ENCODE results near the gene WDFY2.

WDFY2 gene, protein sequence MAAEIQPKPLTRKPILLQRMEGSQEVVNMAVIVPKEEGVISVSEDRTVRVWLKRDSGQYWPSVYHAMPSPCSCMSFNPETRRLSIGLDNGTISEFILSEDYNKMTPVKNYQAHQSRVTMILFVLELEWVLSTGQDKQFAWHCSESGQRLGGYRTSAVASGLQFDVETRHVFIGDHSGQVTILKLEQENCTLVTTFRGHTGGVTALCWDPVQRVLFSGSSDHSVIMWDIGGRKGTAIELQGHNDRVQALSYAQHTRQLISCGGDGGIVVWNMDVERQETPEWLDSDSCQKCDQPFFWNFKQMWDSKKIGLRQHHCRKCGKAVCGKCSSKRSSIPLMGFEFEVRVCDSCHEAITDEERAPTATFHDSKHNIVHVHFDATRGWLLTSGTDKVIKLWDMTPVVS

DNA sequence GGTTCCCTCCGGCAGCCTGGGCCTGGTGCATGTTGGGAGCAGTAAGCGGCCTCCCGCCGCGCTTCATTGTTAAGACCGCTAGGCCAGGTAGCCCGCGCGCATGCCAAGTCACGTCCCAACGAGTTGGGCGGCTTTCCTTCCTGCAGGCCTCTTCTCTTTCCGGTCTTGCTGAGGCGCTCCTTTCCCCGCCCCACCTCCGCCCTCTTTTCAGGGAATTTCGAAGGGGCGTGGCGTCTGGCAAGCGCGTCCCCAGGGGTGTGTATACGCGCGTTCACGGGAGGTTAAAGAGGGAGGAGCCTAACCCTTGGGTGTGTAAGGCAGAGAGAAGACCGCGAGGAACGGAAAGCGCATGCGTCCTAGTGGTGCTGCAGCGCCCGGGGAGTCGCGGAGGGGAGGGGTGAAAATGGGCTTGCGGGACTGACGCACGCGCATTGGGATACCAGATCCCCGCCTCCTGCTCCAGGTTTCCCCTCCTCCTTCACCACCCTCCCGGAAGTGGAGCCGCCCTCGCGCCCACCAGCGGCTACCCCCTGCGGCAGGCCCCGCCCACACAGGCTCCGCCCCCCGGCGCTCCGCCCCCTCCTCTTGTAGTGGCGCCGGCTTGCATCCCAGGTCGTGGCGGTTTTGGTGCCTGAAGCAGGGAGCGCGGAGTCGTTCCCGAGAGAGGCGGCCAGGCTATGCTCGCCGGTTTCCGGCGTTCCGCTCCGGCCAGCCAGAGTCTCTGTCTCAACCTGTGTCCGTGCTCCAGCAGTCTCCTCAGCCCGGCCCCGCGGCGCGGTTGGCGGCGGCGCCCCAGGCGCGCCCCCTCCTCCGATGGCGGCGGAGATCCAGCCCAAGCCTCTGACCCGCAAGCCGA is at the start of gene WDFY2:
TSS of gene WDFY2 (plus strand) at position 588 of the 856 bp plus-strand sequence. CDS start at position 814, 226 bp downstream.
- Histone ChIP-seq H3K36me3 (ENCODE audit: low read length) (0 out of 2 replicates have a peak, but pooled peaks cover 3% of the 10 kb centered on the region), H3F3A (ENCODE audit: insufficient read depth) (0 out of 2 replicates have a peak, but pooled peaks cover 4% of the 10 kb centered on the region)
- TF ChIP-seq EZH2phosphoT487 (conservative IDR thresholded peaks at IDR 0.05; ENCODE audit: low read length): no peak
- TF ChIP-seq, protein P1, sequence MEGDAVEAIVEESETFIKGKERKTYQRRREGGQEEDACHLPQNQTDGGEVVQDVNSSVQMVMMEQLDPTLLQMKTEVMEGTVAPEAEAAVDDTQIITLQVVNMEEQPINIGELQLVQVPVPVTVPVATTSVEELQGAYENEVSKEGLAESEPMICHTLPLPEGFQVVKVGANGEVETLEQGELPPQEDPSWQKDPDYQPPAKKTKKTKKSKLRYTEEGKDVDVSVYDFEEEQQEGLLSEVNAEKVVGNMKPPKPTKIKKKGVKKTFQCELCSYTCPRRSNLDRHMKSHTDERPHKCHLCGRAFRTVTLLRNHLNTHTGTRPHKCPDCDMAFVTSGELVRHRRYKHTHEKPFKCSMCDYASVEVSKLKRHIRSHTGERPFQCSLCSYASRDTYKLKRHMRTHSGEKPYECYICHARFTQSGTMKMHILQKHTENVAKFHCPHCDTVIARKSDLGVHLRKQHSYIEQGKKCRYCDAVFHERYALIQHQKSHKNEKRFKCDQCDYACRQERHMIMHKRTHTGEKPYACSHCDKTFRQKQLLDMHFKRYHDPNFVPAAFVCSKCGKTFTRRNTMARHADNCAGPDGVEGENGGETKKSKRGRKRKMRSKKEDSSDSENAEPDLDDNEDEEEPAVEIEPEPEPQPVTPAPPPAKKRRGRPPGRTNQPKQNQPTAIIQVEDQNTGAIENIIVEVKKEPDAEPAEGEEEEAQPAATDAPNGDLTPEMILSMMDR (IDR thresholded peaks at IDR 0.05; ENCODE audit: insufficient read depth, low read length, poor library complexity, severe bottlenecking): no peak

DNA sequence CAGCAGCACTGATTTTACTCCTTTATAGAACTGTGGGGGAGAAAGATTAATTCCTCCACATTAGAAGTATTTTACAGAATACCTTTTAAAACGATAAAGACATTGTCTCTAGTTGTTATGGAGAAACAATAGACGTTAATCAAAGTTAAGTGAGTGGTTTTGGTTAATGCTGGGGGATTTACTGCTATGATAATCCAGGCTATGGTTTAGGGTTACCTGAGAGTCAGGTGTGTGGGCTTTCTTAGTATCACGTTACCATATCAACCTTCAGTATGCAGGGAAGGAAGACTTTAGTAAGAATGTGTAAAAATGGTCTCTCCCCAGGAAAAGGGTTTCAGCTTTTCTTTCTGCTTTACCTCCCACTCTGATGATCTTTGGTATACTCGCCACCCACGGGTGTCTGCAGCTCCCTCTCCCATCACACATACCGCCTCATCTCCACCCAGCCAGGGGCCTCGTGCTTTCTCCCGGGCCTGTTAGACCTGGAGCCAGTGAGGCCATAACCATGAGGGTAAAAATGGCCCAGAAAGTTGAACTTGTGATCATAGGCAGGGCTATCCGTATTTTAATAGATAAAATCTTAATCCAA is 45.6 kb upstream of the WDFY2 start:
- no peaks in the 10 kb centered on the region for H3K79me2 ChIP-seq (ENCODE audit: insufficient read depth, low read length)
- no peak overlapping the region for H3K4me3 ChIP-seq (ENCODE audit: insufficient read depth, low read length, poor library complexity, severe bottlenecking)
- H3K4me2 ChIP-seq (ENCODE audit: low read depth, low read length, poor library complexity, severe bottlenecking): no peak overlapping the region
- TF ChIP-seq, protein P1 (IDR thresholded peaks at IDR 0.05; ENCODE audit: insufficient read depth, low read length, poor library complexity, severe bottlenecking): no peak
- TF ChIP-seq EZH2phosphoT487 (conservative IDR thresholded peaks at IDR 0.05; ENCODE audit: low read length): no peak
- H3F3A ChIP-seq (ENCODE audit: insufficient read depth): no peaks in the 10 kb centered on the region
- no peaks in the 10 kb centered on the region for H3K9me3 ChIP-seq (ENCODE audit: insufficient read depth, low read length)
- H3K9me2 ChIP-seq (replicated peaks; ENCODE audit: insufficient read depth, low read length): no peaks in the 10 kb centered on the region
- H3K27ac ChIP-seq (ENCODE audit: low read depth, low read length): no peak overlapping the region
- no peaks in the 10 kb centered on the region for H3K27me3 ChIP-seq (ENCODE audit: low read length)
- H3K9ac ChIP-seq (ENCODE audit: low read length): no peak overlapping the region
- H4K20me1 ChIP-seq (ENCODE audit: low read depth, low read length): no peaks in the 10 kb centered on the region
- no peak overlapping the region for H2AFZ ChIP-seq (ENCODE audit: low read depth, low read length, severe bottlenecking)
- no peaks in the 10 kb centered on the region for H3K36me3 ChIP-seq (ENCODE audit: low read length)

More for the DNA sequence above, at the start of gene WDFY2:
- Histone ChIP-seq H3K4me3 (ENCODE audit: insufficient read depth, low read length, poor library complexity, severe bottlenecking) (peak within 1 kb of the TSS; percentile 94), H3K9me3 (ENCODE audit: insufficient read depth, low read length) (no peaks in the 10 kb centered on the region), H2AFZ (ENCODE audit: low read depth, low read length, severe bottlenecking) (peak within 1 kb of the TSS; percentile 97), H3K4me2 (ENCODE audit: low read depth, low read length, poor library complexity, severe bottlenecking) (peak within 1 kb of the TSS; percentile 68), H3K27me3 (ENCODE audit: low read length) (no peaks in the 10 kb centered on the region), H3K9me2 (replicated peaks; ENCODE audit: insufficient read depth, low read length) (no peaks in the 10 kb centered on the region), H3K27ac (ENCODE audit: low read depth, low read length) (peak within 1 kb of the TSS; percentile 62), H3K79me2 (ENCODE audit: insufficient read depth, low read length) (0 out of 2 replicates have a peak, but pooled peaks cover 5% of the 10 kb centered on the region), H4K20me1 (ENCODE audit: low read depth, low read length) (peaks cover 8% of the 10 kb centered on the region; the same call in 1 of the 2 replicates), H3K9ac (ENCODE audit: low read length) (peak within 1 kb of the TSS; percentile 86)

DNA sequence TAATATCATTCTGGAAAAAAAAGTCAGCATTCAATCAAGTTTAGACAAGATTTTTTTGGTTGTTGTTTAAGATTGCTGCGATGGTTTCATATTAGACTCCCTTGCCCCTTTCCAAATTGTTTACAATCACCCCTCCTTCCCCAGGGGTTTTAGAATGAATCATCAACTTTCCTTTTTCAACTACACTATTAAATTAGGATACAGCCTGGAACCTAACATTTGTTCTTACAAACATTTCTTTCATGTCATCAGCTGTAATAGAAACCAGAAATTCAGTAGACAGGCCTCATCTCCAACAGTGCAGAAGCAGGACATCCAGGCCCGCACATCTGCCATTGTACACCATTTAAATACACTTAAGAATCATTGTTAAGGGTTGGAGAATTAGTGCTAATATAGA is 44.4 kb upstream of the WDFY2 start:
- no peak overlapping the region for H3K4me3 ChIP-seq (ENCODE audit: insufficient read depth, low read length, poor library complexity, severe bottlenecking)
- H3K9me3 ChIP-seq (ENCODE audit: insufficient read depth, low read length): no peaks in the 10 kb centered on the region
- no peaks in the 10 kb centered on the region for H3K9me2 ChIP-seq (replicated peaks; ENCODE audit: insufficient read depth, low read length)
- no peaks in the 10 kb centered on the region for H3K27me3 ChIP-seq (ENCODE audit: low read length)
- no peak for TF ChIP-seq EZH2phosphoT487 (conservative IDR thresholded peaks at IDR 0.05; ENCODE audit: low read length)
- TF ChIP-seq, protein P1 (IDR thresholded peaks at IDR 0.05; ENCODE audit: insufficient read depth, low read length, poor library complexity, severe bottlenecking): no peak
- H3K4me2 ChIP-seq (ENCODE audit: low read depth, low read length, poor library complexity, severe bottlenecking): no peak overlapping the region
- H3K79me2 ChIP-seq (ENCODE audit: insufficient read depth, low read length): no peaks in the 10 kb centered on the region
- H3K36me3 ChIP-seq (ENCODE audit: low read length): no peaks in the 10 kb centered on the region
- no peak overlapping the region for H2AFZ ChIP-seq (ENCODE audit: low read depth, low read length, severe bottlenecking)
- H3K27ac ChIP-seq (ENCODE audit: low read depth, low read length): no peak overlapping the region
- no peak overlapping the region for H3K9ac ChIP-seq (ENCODE audit: low read length)
- no peaks in the 10 kb centered on the region for H3F3A ChIP-seq (ENCODE audit: insufficient read depth)
- no peaks in the 10 kb centered on the region for H4K20me1 ChIP-seq (ENCODE audit: low read depth, low read length)
